Suprapubic skin (tissue), 4 donors: ENCODE results near the gene RNF150. TPM values are rescaled to one million over a fixed set of nuclear protein-coding genes. Genes with fewer than 3 reads are reported as not detected.

Experiments
- DNase-seq, 2 donors: peaks; one replicate each; pipeline ENCODE4 v3.0.0-alpha.2; 2019; ENCODE audit warnings: low spot score in 2 of 2
- H3K27ac ChIP-seq: fragments of 200-600 bp; sonication (generic); one replicate; pipeline ENCODE4 v1.5.1; 2019
- H3K27me3 ChIP-seq: fragments of 200-600 bp; sonication (generic); one replicate; pipeline ENCODE4 v1.5.1; 2019
- H3K36me3 ChIP-seq: fragments of 200-600 bp; sonication (generic); one replicate; pipeline ENCODE4 v1.5.1; 2019
- H3K4me1 ChIP-seq: fragments of 200-600 bp; sonication (generic); one replicate; pipeline ENCODE4 v1.5.1; 2019
- H3K4me3 ChIP-seq: fragments of 200-600 bp; sonication (generic); one replicate; pipeline ENCODE4 v1.5.1; 2019; ENCODE audit warnings: mild to moderate bottlenecking
- H3K9me3 ChIP-seq: fragments of 200-600 bp; sonication (generic); one replicate; pipeline ENCODE4 v1.5.1; 2019
- EP300 ChIP-seq: sonication (generic); formaldehyde crosslinking; IDR thresholded peaks from one replicate; pipeline ENCODE4 v1.6.1; 2017; ENCODE audit warnings: antibody characterized with exemption
- POLR2A ChIP-seq, 2 donors: fragments of 450-650 bp; IDR thresholded peaks; one replicate each; pipeline ENCODE4 v1.6.1; 2017; ENCODE audit warnings: antibody characterized with exemption in 2 of 2, mild to moderate bottlenecking in 2 of 2, moderate library complexity in 2 of 2
- POLR2AphosphoS5 ChIP-seq, 3 donors: sonication (generic); formaldehyde crosslinking; IDR thresholded peaks; one replicate each; pipeline ENCODE4 v1.6.1; 2017; ENCODE audit warnings: antibody characterized with exemption in 3 of 3
- WGBS: methylation state at CpG from one replicate; pipeline ENCODE4 v1.1.5; 2018; 5-methylcytosine and 5-hydroxymethylcytosine counted together
- total RNA-seq, 4 donors: library from RNA; depleted of rRNA; stranded (reverse); fragments of >200 nt; gene quantifications; one replicate each; pipeline ENCODE4 v1.1.0, GENCODE V29; 2016
- TF ChIP-seq, protein P1 (sequence below), 2 donors: fragments of 200-600 bp in 1 of 2; fragments of 450-650 bp in 1 of 2; sonication (generic) in 1 of 2; IDR thresholded peaks; one replicate each; pipeline ENCODE4 v1.5.1; 2016 to 2019; ENCODE audit warnings: antibody characterized with exemption in 2 of 2, mild to moderate bottlenecking in 1 of 2, moderate library complexity in 1 of 2

RNF150 gene
- total RNA-seq, 4 donors from 2014 or later: 0.83 to 4.0 (median 2.6) TPM

DNA sequence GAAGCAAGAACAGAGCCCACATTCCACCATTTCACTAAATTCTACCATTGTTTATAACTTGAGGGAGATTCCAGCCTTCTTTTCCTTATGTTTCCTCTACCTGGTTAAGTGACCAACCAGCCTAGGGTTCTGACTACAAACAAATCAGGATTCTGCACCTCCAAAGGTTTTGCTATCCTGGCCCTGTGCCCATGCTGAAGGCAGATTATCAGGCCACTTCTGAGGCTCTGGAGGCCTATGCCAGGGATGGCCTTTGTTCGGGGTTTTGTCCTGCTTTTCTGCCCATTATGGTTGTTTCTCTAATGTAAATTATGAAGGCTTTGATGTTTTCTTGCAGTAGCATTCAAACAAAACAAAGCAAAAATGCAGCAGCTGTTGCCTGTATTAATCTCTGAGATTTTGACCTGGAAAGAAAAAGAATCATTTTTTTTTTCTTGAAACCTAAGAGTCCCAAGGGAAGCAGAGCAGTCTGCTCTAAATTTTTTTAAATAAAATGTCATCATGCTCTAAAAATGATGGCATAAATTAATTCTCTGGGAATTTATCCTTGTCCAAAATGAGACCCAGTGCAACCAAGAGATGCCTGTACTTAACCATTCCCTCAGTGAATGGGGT lies 55.6 kb downstream of the RNF150 start:
- no peak overlapping the region for H3K27ac ChIP-seq
- H3K4me3 ChIP-seq: no peak overlapping the region
- 78% methylated on average over 1 of the region's 1 CpG for WGBS
- DNase-seq: no peak
- H3K4me1 ChIP-seq: no peaks in the 10 kb centered on the region
- no peaks in the 10 kb centered on the region for H3K27me3 ChIP-seq
- no peaks in the 10 kb centered on the region for H3K9me3 ChIP-seq
- TF ChIP-seq POLR2A (IDR thresholded peaks at IDR 0.05): no peak
- TF ChIP-seq, protein P1, sequence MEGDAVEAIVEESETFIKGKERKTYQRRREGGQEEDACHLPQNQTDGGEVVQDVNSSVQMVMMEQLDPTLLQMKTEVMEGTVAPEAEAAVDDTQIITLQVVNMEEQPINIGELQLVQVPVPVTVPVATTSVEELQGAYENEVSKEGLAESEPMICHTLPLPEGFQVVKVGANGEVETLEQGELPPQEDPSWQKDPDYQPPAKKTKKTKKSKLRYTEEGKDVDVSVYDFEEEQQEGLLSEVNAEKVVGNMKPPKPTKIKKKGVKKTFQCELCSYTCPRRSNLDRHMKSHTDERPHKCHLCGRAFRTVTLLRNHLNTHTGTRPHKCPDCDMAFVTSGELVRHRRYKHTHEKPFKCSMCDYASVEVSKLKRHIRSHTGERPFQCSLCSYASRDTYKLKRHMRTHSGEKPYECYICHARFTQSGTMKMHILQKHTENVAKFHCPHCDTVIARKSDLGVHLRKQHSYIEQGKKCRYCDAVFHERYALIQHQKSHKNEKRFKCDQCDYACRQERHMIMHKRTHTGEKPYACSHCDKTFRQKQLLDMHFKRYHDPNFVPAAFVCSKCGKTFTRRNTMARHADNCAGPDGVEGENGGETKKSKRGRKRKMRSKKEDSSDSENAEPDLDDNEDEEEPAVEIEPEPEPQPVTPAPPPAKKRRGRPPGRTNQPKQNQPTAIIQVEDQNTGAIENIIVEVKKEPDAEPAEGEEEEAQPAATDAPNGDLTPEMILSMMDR (IDR thresholded peaks at IDR 0.05): no peak
- TF ChIP-seq EP300: no peak
- TF ChIP-seq POLR2AphosphoS5 (IDR thresholded peaks at IDR 0.05): no peak
- no peaks in the 10 kb centered on the region for H3K36me3 ChIP-seq

DNA sequence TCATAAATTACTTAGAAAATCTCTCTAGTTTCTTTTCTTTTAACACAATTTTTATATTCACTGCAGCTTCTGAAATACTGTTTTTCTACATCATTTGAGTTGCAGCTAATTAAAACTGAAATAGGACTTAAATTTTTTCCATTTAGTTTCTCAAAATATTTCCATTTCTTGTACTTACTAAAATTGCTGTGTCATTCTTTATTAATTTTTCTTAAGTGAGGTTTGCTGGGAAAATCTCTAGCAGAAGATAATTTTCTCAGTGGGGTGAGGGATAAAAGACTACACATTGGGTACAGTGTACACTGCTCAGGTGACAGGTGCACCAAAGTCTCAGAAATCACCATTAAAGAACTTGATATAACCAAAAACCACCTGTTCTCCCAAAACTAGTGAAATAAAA lies 57.7 kb downstream of the RNF150 start:
- Histone ChIP-seq H3K36me3 (no peaks in the 10 kb centered on the region), H3K4me3 (no peak overlapping the region), H3K9me3 (no peaks in the 10 kb centered on the region), H3K4me1 (no peaks in the 10 kb centered on the region), H3K27me3 (no peaks in the 10 kb centered on the region), H3K27ac (no peak overlapping the region)
- DNase-seq: no peak
- TF ChIP-seq POLR2AphosphoS5 (IDR thresholded peaks at IDR 0.05) (no peak), POLR2A (IDR thresholded peaks at IDR 0.05) (no peak), EP300 (no peak)
- TF ChIP-seq, protein P1 (IDR thresholded peaks at IDR 0.05): no peak

DNA sequence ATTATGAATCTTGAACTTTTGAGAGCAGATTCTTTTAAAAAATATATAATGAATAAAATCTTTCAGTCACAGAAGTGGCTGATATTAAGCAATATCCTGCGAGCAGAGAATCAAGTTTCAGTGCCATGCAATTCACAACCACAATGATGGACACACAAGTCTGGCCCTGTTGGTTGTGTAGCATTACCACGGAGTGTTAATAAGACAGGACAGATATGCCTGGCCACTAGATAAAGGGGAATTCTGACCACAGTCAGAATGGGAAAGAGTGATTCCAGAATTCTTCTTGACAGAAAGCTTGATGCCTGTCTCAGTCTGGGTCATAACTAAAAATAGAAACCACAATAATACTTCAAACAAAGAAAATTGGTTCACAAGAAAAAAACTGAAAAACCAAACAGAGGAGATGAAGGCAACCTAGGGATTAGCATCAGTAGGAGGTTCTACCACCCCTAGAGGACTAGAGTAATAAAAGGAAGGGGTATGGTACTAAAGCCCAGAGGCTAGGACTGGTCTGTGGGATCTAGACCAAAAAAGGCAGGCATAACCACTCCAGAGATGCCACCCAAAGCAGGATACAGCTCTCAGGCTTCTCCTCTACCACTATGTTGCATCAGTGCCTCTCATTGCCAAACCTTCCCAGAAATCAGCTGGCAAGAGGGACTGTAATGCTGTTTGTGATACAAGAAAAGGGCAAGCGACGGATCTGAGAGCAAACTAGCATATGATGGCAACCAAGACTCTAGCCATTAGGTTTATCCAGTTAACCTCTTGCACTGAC lies 59.0 kb downstream of the RNF150 start:
- no peaks in the 10 kb centered on the region for H3K4me1 ChIP-seq
- no peak for DNase-seq
- WGBS: 81% methylated on average over 4 of the region's 4 CpGs
- TF ChIP-seq EP300: no peak
- TF ChIP-seq, protein P1 (IDR thresholded peaks at IDR 0.05): no peak
- H3K9me3 ChIP-seq: no peaks in the 10 kb centered on the region
- no peak overlapping the region for H3K27ac ChIP-seq
- no peaks in the 10 kb centered on the region for H3K27me3 ChIP-seq
- no peaks in the 10 kb centered on the region for H3K36me3 ChIP-seq
- no peak overlapping the region for H3K4me3 ChIP-seq

DNA sequence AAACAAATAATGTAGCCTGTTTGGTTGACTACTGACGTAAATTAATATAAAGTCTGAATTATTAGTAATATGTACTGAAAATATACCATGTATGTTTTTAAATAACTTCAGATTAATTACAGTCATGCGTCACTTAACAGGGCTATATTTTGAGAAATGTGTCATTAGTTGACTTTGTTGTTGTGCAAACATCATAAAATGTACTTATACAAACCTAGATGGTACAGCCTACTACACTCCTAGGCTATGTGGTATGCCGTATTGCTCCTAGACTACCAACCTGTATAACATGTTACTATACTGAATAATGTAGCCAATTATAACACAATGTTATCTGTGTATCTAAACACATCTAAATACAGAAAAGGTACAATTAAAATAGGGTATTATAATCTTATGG lies 66.6 kb downstream of the RNF150 start:
- H3K27me3 ChIP-seq: no peaks in the 10 kb centered on the region
- no peaks in the 10 kb centered on the region for H3K9me3 ChIP-seq
- H3K4me3 ChIP-seq: no peak overlapping the region
- no peaks in the 10 kb centered on the region for H3K36me3 ChIP-seq
- no peak for TF ChIP-seq POLR2AphosphoS5 (IDR thresholded peaks at IDR 0.05)
- TF ChIP-seq POLR2A (IDR thresholded peaks at IDR 0.05): no peak
- no peak for TF ChIP-seq EP300
- TF ChIP-seq, protein P1 (IDR thresholded peaks at IDR 0.05): no peak
- no peak overlapping the region for H3K27ac ChIP-seq
- H3K4me1 ChIP-seq: no peaks in the 10 kb centered on the region
- no peak for DNase-seq
- 94% methylated on average over 3 of the region's 3 CpGs for WGBS

DNA sequence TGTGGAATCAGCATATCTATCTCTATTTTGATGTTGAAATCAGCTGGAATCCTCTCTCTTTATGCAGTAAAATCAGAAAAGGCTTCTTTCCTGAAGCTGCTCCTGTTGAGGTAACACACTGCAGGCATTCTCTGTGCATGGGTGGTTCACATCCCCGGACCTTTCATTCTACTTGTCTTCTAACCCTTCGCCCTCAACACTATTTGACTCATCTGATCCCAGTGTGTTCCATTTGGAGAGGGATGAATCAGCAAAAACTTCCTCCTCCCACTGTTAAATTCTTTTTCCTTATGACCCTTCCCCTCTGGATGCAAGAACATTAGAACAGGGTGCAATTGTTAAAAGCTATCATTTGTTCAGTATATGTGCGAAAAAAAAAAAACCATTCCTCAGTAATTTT lies 67.4 kb downstream of the RNF150 start:
- TF ChIP-seq POLR2A (IDR thresholded peaks at IDR 0.05) (no peak), EP300 (no peak), POLR2AphosphoS5 (IDR thresholded peaks at IDR 0.05) (no peak)
- TF ChIP-seq, protein P1 (IDR thresholded peaks at IDR 0.05): no peak
- Histone ChIP-seq H3K27me3 (no peaks in the 10 kb centered on the region), H3K27ac (no peak overlapping the region), H3K4me1 (no peaks in the 10 kb centered on the region), H3K4me3 (no peak overlapping the region), H3K36me3 (no peaks in the 10 kb centered on the region), H3K9me3 (no peaks in the 10 kb centered on the region)
- no peak for DNase-seq
- WGBS: 90% methylated on average over 3 of the region's 3 CpGs
